Omental fat pad (tissue), 4 donors: ENCODE data around the gene SLC25A17. TPM values are rescaled to one million over a fixed set of nuclear protein-coding genes. Genes with fewer than 3 reads are reported as not detected.
"Not testable (repeated sequence)": the region's sequence is repeated elsewhere in the genome, so short reads cannot be mapped to it uniquely, and the experiment has no call there.

Experiments
- ATAC-seq: fragments of 150-250 bp; one replicate; pipeline ENCODE4 v1.9.1; 2016; ENCODE audit warnings: mild to moderate bottlenecking, moderate library complexity; ENCODE audit not compliant: low FRiP score
- DNase-seq: peaks from one replicate; pipeline ENCODE4 v3.0.0-alpha.2; 2019; ENCODE audit warnings: low spot score
- total RNA-seq, 4 donors: library from RNA; depleted of rRNA; stranded (reverse); fragments of >200 nt; gene quantifications; one replicate each; pipeline ENCODE4 v1.1.0, GENCODE V29; 2016
- TF ChIP-seq, protein P1 (sequence below), 3 donors: fragments of 450-650 bp; IDR thresholded peaks; one replicate each; pipeline ENCODE4 v1.5.1; 2016 to 2017; ENCODE audit warnings: antibody characterized with exemption in 3 of 3, mild to moderate bottlenecking in 3 of 3, moderate library complexity in 2 of 3

Gene SLC25A17, protein sequence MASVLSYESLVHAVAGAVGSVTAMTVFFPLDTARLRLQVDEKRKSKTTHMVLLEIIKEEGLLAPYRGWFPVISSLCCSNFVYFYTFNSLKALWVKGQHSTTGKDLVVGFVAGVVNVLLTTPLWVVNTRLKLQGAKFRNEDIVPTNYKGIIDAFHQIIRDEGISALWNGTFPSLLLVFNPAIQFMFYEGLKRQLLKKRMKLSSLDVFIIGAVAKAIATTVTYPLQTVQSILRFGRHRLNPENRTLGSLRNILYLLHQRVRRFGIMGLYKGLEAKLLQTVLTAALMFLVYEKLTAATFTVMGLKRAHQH
- total RNA-seq = 10 to 100 TPM; 15.1 to 17.8 (median 16.3) TPM

DNA sequence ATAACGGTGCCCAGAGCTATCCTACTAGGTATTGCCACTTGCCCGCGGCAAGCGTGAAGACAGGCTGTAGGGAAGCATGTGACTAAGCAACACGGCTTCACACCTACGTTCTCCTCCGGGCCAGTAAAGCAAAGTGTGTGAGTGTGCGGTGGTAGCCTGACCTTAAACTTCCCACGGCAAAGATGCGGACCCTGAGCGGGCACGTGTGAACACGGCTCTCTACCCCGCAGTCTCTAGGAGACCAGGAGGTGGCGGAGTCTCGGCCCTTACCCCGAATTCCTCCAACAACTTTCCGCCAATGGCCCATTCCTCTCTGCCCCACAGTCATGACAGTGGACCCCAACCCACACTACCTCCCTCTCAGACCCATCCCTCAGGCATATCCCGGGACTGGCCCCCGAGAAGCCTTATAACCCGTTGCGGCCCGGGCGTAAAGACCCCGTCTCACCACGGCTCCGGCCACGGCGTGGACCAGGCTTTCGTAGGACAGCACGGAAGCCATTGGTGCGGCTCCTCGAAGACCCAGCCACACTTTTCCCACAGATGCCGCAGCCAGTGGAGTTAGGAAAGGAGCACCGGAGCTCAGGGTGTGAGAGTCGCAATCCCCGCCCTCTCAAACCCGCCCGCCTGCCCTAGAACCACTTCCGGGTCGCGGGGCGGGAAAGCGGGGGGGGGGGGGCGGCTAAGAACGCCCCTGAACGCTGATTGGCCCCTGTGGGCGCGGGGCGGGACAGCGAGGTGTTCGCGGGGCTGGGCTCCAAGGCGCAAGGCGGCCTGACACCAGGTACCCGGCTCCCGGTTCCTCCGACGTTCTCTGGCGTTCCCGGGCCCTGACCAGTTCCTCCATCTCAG is at the start of gene SLC25A17:
Gene SLC25A17, minus strand, starts transcription at position 600 of the 852 bp plus-strand sequence. Its CDS starts 98 bp downstream, at position 502.
- TF ChIP-seq, protein P1, sequence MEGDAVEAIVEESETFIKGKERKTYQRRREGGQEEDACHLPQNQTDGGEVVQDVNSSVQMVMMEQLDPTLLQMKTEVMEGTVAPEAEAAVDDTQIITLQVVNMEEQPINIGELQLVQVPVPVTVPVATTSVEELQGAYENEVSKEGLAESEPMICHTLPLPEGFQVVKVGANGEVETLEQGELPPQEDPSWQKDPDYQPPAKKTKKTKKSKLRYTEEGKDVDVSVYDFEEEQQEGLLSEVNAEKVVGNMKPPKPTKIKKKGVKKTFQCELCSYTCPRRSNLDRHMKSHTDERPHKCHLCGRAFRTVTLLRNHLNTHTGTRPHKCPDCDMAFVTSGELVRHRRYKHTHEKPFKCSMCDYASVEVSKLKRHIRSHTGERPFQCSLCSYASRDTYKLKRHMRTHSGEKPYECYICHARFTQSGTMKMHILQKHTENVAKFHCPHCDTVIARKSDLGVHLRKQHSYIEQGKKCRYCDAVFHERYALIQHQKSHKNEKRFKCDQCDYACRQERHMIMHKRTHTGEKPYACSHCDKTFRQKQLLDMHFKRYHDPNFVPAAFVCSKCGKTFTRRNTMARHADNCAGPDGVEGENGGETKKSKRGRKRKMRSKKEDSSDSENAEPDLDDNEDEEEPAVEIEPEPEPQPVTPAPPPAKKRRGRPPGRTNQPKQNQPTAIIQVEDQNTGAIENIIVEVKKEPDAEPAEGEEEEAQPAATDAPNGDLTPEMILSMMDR (IDR thresholded peaks at IDR 0.05) = peak in 1 of 3 donors; percentile 8
- peak; percentile 94 for ATAC-seq
- DNase-seq = peak; percentile 76

DNA sequence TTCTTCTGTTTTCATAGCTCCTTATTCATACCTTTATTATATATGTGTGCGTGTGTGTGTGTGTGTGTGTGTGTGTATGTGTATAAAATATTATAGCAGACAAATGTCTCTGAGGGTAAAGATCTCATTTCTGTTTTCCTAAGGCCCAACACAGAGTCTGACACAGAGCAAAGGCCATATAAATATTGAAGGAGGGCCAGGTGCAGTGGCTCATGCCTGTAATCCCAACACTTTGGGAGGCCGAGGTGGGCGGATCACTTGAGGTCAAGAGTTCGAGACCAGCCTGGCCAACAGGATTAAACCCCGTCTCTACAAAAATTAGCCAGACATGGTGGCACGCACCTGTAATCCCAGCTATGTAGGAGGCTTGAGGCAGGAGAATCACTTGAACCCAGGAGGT is 49.2 kb upstream of the SLC25A17 start:
- ATAC-seq, DNase-seq: not testable (repeated sequence)

DNA sequence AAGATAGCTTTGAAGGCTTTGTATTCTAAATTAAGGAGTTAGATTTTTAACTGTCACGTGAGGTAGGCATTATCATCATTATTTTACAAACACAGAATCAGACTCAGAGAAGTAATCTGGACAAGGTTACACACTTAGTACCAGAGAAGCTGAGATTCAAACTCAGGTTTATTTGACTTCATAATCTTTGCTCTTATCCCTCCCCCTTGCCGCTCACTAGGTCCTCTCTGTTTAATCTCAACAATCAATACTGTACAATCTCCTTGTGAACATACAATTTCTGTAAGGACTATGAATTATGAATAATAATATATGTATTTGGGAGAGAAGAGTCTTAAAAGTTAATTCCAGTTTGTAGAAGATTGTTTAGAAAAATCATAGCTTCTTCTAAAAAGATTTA is 48.0 kb upstream of the SLC25A17 start:
- DNase-seq (no peak), ATAC-seq (no peak)
- TF ChIP-seq, protein P1 (IDR thresholded peaks at IDR 0.05) = no peak

DNA sequence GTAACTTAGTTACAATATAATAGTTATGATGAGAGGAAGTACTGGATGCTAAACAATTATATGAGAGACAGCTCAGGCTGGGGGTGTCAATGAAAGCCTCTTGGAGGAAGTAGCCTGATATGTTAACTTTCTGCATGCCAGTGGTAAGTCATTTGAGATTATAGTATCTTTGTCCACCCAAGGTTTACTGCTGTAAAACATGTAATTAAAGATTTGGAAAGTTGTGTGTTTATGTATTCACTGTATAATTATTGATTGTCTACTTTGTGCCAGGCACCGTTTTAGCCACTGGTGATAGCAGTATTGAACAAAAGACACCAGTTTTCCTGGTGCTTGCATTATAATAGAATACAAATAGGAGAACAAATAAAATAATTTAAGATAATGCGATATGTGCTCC is 43.4 kb upstream of the SLC25A17 start:
- DNase-seq = no peak
- no peak for ATAC-seq
- TF ChIP-seq, protein P1 (IDR thresholded peaks at IDR 0.05) = no peak

DNA sequence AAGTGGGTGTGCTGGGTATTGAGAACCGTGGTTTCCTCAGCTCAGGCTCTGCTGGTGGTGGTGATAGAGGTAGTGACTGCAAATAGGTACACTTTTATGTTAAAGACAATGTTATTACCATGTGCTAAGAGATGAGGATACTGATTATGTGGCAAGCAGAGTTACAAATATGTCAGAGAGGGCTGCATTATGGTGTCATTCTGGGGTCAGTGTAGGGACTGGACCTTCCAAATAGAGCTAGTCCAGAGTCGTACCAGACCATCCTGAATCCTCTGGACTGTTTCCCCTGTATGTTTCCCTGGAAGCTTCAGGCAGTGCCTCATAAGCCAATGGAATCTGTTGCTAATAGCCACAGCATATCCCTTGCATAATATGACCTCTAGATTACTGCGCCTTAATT is 42.9 kb upstream of the SLC25A17 start, which contains the start of gene DNAJB7:
Gene DNAJB7, minus strand, starts transcription at position 101 of the 400 bp plus-strand sequence. CDS start 119 bp downstream, outside the sequence.
- DNase-seq (no peak), ATAC-seq (no peak)
- TF ChIP-seq, protein P1 (IDR thresholded peaks at IDR 0.05) = no peak

DNA sequence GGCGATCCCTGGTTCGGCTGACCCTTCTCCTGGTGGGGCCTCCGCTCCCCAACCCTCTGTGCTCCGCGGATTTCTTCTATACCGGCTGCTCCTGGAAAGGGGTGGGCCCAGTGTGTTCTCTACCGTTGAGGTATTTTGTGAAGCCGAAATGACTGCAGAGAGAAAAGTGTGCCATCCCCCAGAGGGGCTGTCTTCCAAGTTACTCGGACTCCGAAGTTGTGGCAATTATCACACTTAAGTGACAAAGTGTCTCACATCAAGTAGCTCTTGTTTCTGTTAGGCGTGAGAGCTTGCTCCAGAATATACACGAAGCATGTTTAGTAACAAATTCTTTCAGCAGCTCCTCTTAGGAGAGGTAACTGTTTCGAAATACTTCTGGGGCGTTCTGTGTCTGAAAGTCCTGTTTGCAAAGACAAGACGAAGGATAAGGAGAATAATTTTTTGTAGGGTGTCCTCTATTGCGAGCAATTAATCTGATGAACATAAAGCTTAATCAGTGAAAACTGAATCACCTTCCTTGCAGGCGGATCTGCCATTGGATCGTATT is 38.2 kb upstream of the SLC25A17 start:
- TF ChIP-seq, protein P1 (IDR thresholded peaks at IDR 0.05) = no peak
- DNase-seq (no peak), ATAC-seq (peak; percentile 23)
